ENCODE results near the gene ZNF787. TPM values are rescaled to one million over a fixed set of nuclear protein-coding genes. Genes with fewer than 3 reads are reported as not detected.

ZNF787 gene
- total RNA-seq, 1 experiment from 2014 or later: 132 TPM

GRCh38 chr19:56144376-56144775 lies 23.3 kb upstream of the ZNF787 start:
- intact Hi-C loops (cut with micrococcal nuclease; ENCODE audit: unreplicated experiment): no loop called here
- Histone ChIP-seq H3K9me3 (ENCODE audit: control insufficient read depth, insufficient read depth, low read depth, low read length) (no peaks in the 10 kb centered on the region), H3K4me1 (ENCODE audit: control insufficient read depth, insufficient read depth, low read length) (peaks cover 23% of the 10 kb centered on the region), H3K27ac (ENCODE audit: low read length) (no peak overlapping the region), H3K27me3 (ENCODE audit: control insufficient read depth, insufficient read depth, low read length) (no peaks in the 10 kb centered on the region), H3K4me3 (ENCODE audit: low read depth in 2 of 2, low read length in 2 of 2) (no peak overlapping the region), H3K36me3 (ENCODE audit: control insufficient read depth, insufficient read depth, low read length) (no peaks in the 10 kb centered on the region)
- no TSS peak for BruUV-seq (replicated peaks)
- POLR2A ChIA-PET: no interaction called here
- no peak for DNase-seq (ENCODE audit: low read depth, low spot score)
- in situ Hi-C loops (cut with HindIII; ENCODE audit: low pct_unique_long_range_greater_than_20kb, low sequenced_read_pairs): no loop called here
- CTCF ChIA-PET: interaction anchor here (0.5 kb wide), 1 partner anchor 1500 kb away, joined by 3 read pairs; no protein-coding TSS in a partner anchor
- no peak for ATAC-seq
- TF ChIP-seq REST (IDR thresholded peaks at IDR 0.05; ENCODE audit: insufficient read depth in 1 of 2, low read depth in 2 of 2, low read length in 1 of 2) (no peak), POLR2AphosphoS5 (IDR thresholded peaks at IDR 0.05; ENCODE audit: low read depth, low read length) (no peak), CTCF (IDR thresholded peaks at IDR 0.05) (no peak), TCF7L2 (IDR thresholded peaks at IDR 0.05; ENCODE audit: low read depth, low read length) (no peak), SIN3A (IDR thresholded peaks at IDR 0.05; ENCODE audit: borderline replicate concordance, insufficient read depth, low read depth, low read length) (no peak)

GRCh38 chr19:56142897-56143434 lies 21.9 kb upstream of the ZNF787 start:
- peaks cover 23% of the 10 kb centered on the region for H3K4me1 ChIP-seq (ENCODE audit: control insufficient read depth, insufficient read depth, low read length)
- H3K27ac ChIP-seq (ENCODE audit: low read length): peak overlapping the region; percentile 84
- no peaks in the 10 kb centered on the region for H3K27me3 ChIP-seq (ENCODE audit: control insufficient read depth, insufficient read depth, low read length)
- CTCF ChIA-PET: no interaction called here
- intact Hi-C loops (cut with micrococcal nuclease; ENCODE audit: unreplicated experiment): no loop called here
- BruUV-seq (replicated peaks): no TSS peak
- H3K4me3 ChIP-seq (ENCODE audit: low read depth in 2 of 2, low read length in 2 of 2): no peak overlapping the region; a peak in 1 of 4 replicates
- TF ChIP-seq SIN3A (IDR thresholded peaks at IDR 0.05; ENCODE audit: borderline replicate concordance, insufficient read depth, low read depth, low read length) (no peak), TCF7L2 (IDR thresholded peaks at IDR 0.05; ENCODE audit: low read depth, low read length) (no peak), POLR2AphosphoS5 (IDR thresholded peaks at IDR 0.05; ENCODE audit: low read depth, low read length) (no peak), REST (IDR thresholded peaks at IDR 0.05; ENCODE audit: insufficient read depth in 1 of 2, low read depth in 2 of 2, low read length in 1 of 2) (no peak), CTCF (IDR thresholded peaks at IDR 0.05) (no peak)
- no peak for ATAC-seq
- H3K9me3 ChIP-seq (ENCODE audit: control insufficient read depth, insufficient read depth, low read depth, low read length): no peaks in the 10 kb centered on the region
- in situ Hi-C loops (cut with HindIII; ENCODE audit: low pct_unique_long_range_greater_than_20kb, low sequenced_read_pairs): no loop called here
- POLR2A ChIA-PET: no interaction called here
- no peaks in the 10 kb centered on the region for H3K36me3 ChIP-seq (ENCODE audit: control insufficient read depth, insufficient read depth, low read length)
- no peak for DNase-seq (ENCODE audit: low read depth, low spot score)

Measured in Panc1 (cell line).